Activated naive CD8-positive, alpha-beta T cell treated with anti-CD3 and anti-CD28 coated beads, Interleukin-2, amount 50 U/mL, for 16 hours (primary cell): ENCODE measurements around the gene CCDC38.
"Not testable (repeated sequence)": the region's sequence is repeated elsewhere in the genome, so short reads cannot be mapped to it uniquely, and the experiment has no call there.

Source experiments
- DNase-seq: peaks from one replicate; pipeline ENCODE4 v3.0.0-alpha.2; 2020; ENCODE audit warnings: low read depth, low spot score

Gene CCDC38

GRCh38 chr12:95942524-95943329 lies at the start of gene CCDC38:
Gene CCDC38, minus strand, starts transcription at chr12:95942614. Its CDS starts 6,105 bp downstream, at chr12:95936509.
- peak; percentile 72 for DNase-seq

- no peak for DNase-seq
Measured at GRCh38 chr12:95990136-95990535, 47.7 kb upstream of the CCDC38 start.

- DNase-seq, result no peak
Measured at GRCh38 chr12:95989504-95990123, 47.2 kb upstream of the CCDC38 start.

- no peak for DNase-seq
Measured at GRCh38 chr12:95988506-95989275, 46.3 kb upstream of the CCDC38 start.

GRCh38 chr12:95986635-95987570 lies 44.5 kb upstream of the CCDC38 start:
- no peak for DNase-seq

GRCh38 chr12:95984682-95985081 lies 42.3 kb upstream of the CCDC38 start:
- DNase-seq, result no peak

GRCh38 chr12:95982602-95983001 lies 40.2 kb upstream of the CCDC38 start:
- no peak for DNase-seq

- no peak for DNase-seq
Measured at GRCh38 chr12:95980437-95980836, 38.0 kb upstream of the CCDC38 start.

- DNase-seq, result no peak
Measured at GRCh38 chr12:95978774-95979173, 36.4 kb upstream of the CCDC38 start.

- DNase-seq, result no peak
Measured at GRCh38 chr12:95978351-95978750, 35.9 kb upstream of the CCDC38 start.

- DNase-seq, result no peak
Measured at GRCh38 chr12:95977764-95978305, 35.4 kb upstream of the CCDC38 start.

GRCh38 chr12:95976416-95976832 lies 34.0 kb upstream of the CCDC38 start:
- no peak for DNase-seq

- no peak for DNase-seq
Measured at GRCh38 chr12:95975491-95975890, 33.1 kb upstream of the CCDC38 start.

- no peak for DNase-seq
Measured at GRCh38 chr12:95974358-95974757, 31.9 kb upstream of the CCDC38 start.

GRCh38 chr12:95972832-95973456 lies 30.5 kb upstream of the CCDC38 start:
- DNase-seq, result no peak

- DNase-seq, result no peak
Measured at GRCh38 chr12:95970905-95971304, 28.5 kb upstream of the CCDC38 start.

GRCh38 chr12:95969116-95969515 lies 26.7 kb upstream of the CCDC38 start:
- not testable (repeated sequence) for DNase-seq

- DNase-seq, result no peak
Measured at GRCh38 chr12:95967301-95967700, 24.9 kb upstream of the CCDC38 start.

GRCh38 chr12:95966287-95966870 lies 24.0 kb upstream of the CCDC38 start:
- DNase-seq, result no peak

GRCh38 chr12:95963096-95963495 lies 20.7 kb upstream of the CCDC38 start:
- DNase-seq, result no peak
